ENCODE measurements around the gene EXD3.

Gene EXD3

GRCh38 chr9:137409515-137409914, 13.4 kb downstream of the EXD3 start:
- no peak for DNase-seq

GRCh38 chr9:137408651-137409405, 14.1 kb downstream of the EXD3 start:
- DNase-seq: no peak

DNA sequence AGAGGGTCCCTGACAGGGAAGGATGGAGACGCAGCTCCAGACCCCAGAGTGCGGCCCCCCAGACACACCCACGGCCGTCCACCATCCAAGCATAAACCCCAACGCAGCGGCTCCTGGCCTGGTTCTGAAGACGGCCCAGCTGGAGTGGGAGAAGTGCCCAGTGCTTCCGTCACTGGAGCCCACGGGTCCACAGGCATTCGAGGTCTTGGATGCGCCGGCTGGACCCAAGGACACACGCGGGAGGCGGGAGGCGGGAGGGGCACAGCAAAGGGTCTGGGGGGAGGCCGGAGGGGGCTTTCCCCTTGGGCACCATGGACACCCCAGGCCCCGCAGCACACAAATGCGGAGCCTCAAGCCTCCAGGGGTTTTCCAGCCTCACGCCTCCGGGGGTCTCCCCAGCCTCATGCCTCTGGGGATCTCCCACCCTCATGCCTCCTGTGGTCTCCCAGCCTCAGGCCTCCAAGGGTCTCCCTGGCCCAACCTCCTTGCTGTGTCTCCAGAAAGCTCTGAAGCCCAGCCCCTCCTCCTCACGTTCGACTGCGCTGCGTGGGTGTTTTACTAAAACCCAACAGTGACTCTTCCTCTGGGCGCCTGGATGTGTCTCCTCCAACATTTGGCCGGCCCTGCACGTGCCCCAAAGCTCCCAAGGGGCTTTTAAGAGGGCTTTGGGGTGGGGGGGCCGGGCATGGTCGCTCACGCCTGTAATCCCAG, 15.2 kb downstream of the EXD3 start:
- no peak for DNase-seq

GRCh38 chr9:137406876-137407589, 15.9 kb downstream of the EXD3 start:
- peak; percentile 88 for DNase-seq

GRCh38 chr9:137406085-137406760, 16.7 kb downstream of the EXD3 start:
- no peak for DNase-seq

DNA sequence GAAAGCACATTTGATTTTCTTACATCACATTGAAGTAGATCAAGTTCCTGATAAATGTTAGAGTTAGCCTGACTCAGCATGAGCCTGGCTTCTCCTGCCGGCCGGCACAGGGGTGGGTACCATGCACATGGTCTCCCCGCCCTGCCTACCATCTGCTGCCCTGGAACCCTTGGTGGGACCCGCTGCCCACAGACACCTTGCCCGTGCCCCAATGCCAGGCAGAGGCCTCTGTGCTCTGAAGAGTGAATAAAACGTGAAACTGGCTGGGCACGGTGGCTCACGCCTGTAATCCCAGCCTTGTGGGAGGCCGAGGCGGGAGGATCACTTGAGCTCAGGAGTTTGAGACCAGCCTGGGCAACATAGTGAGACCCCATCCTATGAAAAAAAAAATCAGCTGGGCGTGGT, 17.3 kb downstream of the EXD3 start:
- DNase-seq: no peak

DNA sequence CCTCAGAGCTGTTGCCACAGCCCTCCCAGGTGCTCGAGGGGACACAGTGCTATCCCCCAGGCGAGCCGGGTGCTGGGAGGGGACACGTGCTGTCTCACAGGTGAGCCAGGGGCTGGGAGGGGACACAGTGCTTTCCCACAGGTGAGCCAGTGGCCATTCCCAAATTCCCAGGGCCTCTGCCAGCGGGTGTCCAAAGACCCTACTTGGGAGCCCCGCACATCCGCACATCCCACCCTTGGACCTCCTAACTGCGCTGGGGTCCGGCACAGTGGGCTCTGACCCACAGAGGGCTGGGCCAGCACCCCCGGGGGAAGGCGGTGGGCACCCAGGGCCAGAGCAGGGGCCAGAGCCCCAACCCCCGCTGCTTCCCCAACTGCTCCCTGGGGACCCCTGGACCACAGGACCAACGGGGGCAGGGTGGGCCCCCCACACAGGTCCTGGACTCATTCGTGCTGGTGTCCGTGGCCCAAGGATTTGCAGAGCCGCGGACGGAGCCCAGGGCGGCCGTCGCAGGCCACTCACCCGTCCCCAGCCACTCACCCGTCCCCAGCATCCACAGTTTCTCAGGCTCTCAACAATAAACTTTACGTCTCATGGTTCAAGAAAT, 17.9 kb downstream of the EXD3 start:
- no peak for DNase-seq

DNA sequence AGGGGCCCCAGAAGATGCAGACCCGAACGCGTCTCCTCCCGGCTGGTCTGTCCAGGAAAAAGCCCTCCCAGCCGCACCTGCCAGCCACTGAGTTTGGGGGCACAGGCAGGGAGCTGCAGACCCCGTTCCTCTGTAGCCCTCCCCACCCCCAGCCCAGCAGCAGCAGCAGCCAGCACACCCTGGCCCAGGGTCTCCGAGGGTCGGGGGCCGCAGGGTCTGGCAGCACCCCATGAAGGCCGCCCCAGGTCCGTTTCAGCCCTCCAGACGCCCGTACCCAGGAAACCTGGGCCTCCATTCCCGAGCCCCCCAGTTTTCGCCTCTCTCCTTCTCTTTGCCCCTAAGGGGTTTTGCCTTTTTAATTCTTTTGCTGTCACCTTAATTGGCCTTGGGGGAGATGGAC, 19.7 kb downstream of the EXD3 start:
- no peak for DNase-seq

- DNase-seq: no peak
These were observed 20.2 kb downstream of the EXD3 start for GRCh38 chr9:137402746-137403145.

DNA sequence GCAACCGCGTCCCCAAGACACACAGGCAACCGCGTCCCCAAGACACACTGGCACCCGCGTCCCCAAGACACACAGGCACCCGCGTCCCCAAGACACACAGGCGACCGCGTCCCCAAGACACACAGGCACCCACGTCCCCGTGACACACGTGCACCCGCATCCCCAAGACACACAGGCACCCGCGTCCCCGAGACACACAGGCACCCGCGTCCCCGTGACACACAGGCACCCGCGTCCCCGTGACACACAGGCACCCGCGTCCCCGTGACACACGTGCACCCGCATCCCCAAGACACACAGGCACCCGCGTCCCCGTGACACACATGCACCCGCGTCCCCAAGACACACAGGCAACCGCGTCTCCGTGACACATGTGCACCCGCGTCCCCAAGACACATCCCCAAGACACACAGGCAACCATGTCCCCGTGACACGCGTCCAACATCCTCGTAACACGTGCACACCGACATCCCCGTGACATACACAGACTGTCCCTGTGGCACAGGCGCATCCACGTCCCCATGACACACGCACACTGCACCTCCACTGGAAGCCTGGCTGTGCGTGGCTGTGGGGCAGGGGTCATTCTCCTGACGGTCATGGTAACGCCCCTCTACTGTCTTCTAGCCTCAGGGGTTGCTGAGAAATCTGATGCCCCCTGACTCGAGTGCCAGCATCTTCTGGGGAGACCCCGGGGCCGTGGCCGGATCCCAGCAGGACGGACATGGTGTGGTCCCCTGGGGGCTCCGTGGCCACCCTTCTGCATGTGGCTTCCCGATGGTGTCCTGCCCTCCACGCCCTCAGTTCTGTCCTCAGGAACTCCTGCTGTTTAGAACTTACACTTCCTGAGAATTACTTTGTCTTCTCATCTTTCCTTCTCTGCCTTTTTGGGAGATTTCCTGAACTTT, 24.1 kb downstream of the EXD3 start:
- DNase-seq: no peak

DNA sequence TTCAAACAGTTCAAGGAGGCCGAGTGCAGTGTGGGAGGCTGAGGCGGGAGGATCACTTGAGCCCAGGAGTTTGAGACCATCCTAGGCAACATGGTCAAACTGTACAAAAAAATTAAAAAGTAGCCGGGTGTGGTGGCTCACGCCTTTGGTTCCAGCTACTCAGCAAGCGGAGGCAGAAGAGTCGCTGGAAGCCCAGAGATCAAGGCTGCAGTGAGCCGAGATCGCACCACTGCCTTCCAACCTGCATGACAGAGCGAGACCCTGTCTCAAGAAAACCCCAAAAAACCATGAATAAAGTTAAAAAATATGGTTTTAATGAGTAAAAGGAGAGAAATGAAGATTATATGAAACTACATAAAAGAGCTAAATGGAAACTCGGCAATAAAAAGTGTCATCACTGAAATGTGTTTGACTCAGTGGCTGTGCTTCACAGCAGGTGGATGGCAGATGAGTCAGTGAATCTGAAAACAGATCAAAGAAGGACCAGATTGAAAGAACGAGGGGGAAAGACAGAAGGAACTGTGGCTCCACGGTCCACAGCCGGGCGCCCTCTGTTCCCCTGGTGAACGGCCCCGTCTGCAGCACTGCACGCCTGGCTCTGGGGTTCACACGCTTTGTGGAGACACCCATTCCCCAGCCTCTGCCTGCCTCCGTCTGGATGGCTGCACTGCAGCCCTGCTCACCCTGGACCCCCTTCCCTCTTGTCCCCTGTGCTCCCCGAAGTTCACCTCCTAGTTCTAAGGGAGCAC, 25.1 kb downstream of the EXD3 start:
- DNase-seq: no peak

GRCh38 chr9:137396634-137397367, 26.2 kb downstream of the EXD3 start:
- no peak for DNase-seq

DNA sequence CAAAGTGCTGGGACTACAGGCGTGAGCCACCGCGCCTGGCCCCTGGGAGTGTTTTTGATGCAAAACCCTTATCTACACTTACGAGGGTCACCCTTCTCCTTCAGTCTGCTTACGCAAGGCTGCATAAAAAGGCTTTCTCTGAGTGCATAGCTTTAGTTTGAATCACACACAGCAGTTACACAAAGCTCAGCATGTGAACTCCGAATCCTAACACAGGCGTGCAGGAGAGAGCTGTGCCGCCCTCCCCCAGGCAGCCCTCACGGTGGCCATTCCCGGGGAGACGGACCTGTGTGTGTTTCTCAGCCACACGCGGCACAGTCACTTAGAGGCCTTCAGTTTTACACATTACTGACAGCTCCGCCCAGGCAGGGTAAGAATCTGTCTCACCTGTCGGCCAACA, 26.7 kb downstream of the EXD3 start:
- DNase-seq: no peak

DNA sequence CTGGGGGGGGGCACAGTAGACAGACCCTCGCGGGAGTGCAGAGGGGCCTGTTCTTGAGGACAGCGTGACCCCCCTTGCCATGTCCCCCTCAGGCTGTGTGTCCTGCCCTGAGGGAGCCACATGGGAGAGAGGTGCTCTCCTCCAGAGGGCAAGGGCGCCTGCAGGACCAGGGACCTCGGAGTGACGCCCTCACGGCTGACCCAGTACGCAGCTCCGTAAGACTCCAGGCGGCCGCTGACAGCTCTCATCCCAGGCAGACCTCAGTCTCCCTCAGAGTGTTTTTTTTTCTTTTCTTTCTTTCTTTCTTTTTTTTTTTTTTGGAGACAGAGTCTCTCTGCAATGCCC, 27.3 kb downstream of the EXD3 start:
- DNase-seq: no peak

GRCh38 chr9:137394866-137395665, 27.9 kb downstream of the EXD3 start:
- no peak for DNase-seq

DNA sequence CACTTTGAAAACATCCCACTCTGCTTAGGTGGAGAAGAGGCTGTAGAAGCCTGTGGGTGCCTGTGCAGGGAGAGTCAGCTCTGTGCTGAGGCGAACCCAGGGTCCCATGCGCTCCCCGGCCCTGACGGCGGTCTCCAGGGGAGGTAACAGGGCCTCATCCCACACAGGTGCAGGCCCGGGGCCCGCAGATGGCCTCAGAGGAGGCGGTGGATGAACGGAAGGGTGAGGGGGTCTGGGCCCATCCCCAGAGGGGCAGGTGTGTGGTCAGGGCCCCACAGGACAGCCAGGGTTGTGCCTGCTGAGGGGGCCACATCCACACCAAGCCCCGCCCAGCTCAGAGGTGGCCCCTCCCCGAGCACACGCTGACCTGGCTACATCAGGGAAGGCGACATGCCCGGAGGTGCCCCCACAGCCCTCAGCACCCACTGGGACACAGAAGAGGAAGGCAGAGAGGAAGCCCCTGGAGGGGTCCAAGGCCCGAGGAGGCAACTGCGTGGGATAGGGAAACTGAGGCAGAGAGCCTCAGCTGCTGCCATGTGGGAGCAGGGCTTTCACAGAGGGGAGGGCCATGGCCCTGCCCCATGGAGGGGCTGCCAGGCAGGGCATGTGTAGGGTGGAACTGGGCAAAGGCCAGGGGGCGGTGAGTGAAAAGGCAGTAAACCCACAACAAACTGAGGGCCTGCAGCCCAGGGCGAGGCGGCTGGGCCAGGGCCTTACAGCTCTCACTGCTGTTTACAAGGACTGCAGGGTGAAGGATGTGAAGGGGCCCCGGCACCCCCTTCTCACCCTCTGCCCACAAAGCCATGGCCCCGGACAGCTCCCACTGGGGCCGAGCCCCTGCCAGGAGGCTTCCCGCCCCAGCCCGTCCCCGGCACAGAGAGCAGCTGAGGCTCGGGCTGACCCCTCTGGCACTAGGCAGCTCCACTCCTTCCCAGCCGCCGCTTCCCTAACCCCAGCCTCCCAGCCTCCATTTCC, 29.5 kb downstream of the EXD3 start:
- no peak for DNase-seq

GRCh38 chr9:137392232-137393007, 30.5 kb downstream of the EXD3 start:
- no peak for DNase-seq

DNA sequence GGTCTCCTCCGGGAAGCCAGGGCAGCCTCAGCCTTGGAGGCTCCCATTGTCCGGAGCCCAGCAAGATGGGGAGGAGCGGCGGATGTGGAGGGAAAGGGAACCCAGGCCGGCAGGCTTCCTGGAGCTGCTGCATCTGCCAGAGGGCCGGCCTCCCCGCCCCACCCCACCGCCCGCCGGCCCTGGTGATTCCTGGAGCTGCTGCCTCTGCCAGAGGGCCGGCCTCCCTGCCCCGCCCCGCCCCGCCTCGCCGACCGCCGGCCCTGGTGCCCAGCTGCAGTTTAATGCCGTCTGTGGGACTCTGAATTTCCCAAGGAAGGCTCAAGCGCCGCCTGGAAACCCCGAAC, 31.6 kb downstream of the EXD3 start:
- DNase-seq: peak; percentile 94

Data from DMS53 (cell line).